Measurements from ENCODE around the gene DCBLD1.

- TF ChIP-seq, protein P1, sequence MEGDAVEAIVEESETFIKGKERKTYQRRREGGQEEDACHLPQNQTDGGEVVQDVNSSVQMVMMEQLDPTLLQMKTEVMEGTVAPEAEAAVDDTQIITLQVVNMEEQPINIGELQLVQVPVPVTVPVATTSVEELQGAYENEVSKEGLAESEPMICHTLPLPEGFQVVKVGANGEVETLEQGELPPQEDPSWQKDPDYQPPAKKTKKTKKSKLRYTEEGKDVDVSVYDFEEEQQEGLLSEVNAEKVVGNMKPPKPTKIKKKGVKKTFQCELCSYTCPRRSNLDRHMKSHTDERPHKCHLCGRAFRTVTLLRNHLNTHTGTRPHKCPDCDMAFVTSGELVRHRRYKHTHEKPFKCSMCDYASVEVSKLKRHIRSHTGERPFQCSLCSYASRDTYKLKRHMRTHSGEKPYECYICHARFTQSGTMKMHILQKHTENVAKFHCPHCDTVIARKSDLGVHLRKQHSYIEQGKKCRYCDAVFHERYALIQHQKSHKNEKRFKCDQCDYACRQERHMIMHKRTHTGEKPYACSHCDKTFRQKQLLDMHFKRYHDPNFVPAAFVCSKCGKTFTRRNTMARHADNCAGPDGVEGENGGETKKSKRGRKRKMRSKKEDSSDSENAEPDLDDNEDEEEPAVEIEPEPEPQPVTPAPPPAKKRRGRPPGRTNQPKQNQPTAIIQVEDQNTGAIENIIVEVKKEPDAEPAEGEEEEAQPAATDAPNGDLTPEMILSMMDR (IDR thresholded peaks at IDR 0.05) = no peak
- no peak for TF ChIP-seq POLR2AphosphoS5 (IDR thresholded peaks at IDR 0.05)
- TF ChIP-seq POLR2A (IDR thresholded peaks at IDR 0.05) = no peak
Measured at GRCh38 chr6:117559299-117559698, 76.8 kb downstream of the DCBLD1 start.
